Fibroblast of skin of left biceps (primary cell): Measurements from ENCODE around the gene EEF2K.
"Not testable (repeated sequence)": the region's sequence is repeated elsewhere in the genome, so short reads cannot be mapped to it uniquely, and the experiment has no call there.

Experiments
- DNase-seq, 2 experiments: peaks; one replicate each; pipeline ENCODE4 v3.0.0-alpha.2; 2013; ENCODE audit warnings: low read depth in 2 of 2

Gene EEF2K

DNA sequence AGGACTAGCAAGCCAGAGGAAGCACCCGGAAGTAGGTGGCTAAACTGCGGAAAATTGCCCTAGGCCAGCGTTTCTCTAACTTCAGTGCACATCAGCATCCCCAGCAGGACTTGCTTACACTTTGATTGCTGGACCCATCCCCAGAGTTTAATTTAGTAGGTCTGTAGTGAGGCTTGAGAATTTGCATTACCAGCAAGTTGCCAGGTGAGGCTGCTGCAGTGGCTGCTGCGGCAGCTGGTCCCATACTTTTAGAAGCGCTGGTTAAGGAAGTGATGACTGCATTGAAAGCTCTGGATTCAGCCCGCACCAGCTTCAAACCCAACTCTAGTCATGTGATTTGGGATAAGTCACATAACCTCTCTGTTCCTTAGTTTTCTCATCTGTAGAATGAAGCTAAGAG is 4.2 kb downstream of the EEF2K start:
- DNase-seq, result no peak

DNA sequence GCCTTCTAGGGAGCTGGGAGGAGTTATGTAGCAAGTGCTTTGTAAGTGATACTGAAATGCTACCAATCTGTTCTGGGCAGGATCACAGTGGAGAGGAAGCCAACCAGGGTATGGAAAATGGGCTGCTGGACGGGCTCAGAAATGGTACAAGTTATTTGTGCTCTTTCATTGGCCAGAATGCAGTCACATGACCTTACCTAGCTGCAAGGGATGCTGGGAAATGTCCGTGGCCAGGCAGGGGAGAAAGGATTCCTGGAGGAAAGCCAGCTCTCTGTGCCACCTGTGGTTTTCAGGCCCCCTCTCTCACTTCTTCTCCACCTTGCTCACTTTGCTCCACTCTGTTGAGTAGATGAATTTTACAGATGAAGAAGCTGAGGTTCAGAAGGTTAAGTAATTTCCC is 4.8 kb downstream of the EEF2K start:
- no peak for DNase-seq

DNA sequence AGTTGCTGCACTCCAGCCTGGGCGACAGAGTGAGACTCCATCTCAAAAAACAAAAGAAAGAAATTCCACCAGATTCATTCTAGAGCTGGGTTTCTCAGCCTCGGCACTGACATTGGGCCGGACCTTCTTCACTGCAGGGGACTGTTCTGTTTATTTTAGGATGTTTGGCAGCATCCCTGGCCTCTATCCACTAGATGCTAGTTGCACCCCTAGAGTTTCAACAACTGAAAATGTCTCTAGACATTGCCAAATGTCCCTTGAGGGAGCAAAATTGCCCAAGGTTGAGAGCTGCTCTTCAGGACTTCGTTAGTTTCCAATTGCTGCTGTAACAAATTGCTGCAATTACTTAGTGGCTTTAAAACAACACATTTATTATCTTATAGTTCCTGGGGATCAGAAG is 7.2 kb downstream of the EEF2K start:
- no peak for DNase-seq

DNA sequence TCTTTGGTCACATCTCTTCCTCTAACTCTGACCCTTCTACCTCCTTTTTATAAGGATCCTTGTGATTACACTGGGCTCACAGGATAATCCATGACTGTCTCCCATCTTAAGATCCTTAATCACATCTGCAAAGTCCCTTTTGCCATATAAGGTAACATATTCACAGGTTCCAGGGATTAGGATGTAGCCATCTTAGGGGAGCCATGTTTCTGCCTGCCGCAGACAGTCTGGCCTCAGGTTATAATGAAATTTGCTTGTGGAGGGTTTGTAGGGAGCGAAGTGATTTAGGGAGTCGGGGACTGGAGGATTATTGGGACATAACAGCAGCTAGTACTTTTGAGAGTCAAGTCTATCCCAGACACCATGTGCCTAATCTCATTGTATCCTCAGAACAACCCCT is 7.7 kb downstream of the EEF2K start:
- no peak for DNase-seq

DNA sequence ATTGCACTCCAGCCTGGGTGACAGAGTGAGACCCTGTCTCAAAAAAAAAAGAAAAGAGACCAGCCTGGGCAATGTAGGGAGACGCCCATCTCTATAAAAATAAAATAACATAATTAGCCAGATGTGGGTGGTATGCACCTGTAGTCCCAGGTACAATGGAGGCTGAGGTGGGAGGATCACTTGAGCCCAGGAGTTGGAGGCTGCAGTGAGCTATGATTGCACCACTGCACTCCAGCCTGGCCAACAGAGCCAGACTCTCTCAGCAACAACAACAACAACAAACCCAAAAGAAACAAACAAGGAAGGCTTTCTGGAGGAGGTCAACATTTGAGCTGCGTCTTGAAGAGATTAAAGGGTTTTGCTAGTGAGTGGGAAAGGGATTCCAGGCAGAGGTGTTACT is 8.3 kb downstream of the EEF2K start:
- DNase-seq, result no peak

DNA sequence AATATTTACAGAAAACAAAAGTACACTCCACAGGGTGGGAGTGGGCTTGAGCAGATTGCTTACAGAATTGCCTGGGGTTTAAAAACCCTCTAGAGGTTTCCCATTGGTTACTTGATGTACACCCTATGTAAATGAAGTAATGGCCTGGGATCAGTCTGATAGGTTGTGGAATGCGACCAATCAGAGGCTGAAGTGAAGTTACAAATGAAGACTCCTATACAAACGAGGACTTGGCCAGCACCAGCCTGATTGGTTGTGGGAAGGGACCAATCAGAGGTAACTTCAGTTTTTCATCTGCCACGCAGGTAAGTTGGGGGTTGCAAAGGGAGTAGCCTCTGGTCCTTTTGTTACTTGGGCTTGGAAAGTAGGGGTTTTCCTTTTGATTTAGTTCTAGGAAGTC is 8.8 kb downstream of the EEF2K start:
- DNase-seq, result no peak

DNA sequence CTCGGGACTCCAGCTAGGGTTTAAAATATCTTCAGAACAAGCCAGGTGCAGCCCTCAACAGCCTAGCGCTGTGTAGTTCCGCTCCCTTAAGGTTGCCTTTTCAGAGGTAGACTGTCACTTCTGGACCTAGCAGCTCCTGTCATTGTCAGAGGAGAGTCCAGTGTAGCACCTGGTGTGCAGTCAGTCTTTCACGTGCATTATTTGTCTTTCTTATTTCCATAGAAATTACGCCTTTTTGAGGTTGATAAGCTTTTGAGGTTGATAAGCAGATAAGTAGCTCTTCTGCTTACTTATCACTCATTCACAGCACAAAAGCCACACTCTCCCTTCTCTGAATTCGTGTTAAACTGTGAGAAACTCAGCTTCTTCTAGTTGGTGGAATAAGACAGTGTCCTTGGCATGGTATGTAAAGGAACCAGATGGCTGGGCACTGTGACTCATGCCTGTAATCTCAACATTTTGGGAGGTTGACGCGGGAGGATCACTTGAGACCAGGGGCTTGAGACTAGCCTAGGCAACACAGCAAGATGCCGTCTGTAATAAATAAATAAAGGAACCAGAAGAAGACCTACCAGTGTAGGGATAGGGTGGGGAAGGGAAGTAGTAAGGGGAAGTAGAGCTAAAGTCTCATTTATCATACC is 10.2 kb downstream of the EEF2K start:
- no peak for DNase-seq

DNA sequence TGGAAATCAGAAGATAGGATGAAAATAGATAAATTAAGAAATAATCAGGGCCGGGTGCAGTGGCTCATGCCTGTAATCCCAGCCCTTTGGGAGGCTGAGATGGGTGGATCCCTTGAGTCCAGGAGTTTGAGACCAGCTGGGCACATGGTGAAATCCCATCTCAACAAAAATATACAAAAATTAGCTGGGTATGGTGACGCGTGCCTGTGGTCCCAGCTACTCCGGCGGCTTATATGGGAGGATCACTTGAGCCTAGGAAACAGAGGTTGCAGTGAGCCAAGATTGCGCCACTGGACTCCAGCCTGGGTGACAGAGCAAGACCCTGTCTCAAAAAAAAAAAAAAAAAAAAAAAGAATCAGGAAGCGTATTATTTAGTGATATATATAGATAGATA is 10.8 kb downstream of the EEF2K start:
- not testable (repeated sequence) for DNase-seq

DNA sequence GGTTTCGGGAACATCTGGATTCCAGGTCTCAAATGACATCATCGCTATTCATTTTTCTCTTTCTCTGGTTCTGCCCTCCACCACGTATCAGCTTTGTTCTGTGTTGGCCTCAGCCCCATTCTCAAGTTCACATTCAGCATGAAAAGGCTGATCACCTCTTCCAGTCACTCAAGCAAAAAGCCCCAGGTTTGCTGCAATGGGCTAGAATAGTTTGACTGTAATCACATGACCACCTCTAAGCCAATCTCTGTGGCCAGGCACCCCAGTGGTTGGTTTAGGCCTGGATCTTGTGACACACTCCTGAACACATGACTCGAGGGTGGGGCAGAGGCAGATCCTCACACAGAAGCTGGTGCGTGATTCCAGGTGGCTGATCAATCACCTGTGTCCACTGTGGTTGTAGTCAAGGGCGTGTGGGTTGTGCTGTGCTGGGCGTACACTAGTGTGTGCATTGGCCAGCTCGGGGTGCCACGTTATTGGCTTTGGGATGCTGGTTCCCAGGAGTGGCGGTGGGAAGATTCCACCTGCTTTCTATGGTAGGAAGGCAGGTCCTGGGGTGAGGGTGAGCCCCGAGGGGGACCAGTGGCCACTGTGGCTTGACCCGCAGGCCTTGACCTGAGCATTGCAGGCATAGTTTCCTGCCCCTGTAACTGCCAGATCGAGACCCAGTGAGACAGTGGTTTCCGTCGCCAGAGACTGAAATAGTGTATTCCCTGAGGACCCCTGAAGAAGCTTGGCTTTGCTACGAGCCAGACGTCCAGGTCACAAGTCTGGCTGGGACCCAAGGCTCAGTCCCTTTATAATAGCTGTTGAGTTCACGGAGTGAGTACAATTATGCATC is 12.0 kb downstream of the EEF2K start:
- no peak for DNase-seq

DNA sequence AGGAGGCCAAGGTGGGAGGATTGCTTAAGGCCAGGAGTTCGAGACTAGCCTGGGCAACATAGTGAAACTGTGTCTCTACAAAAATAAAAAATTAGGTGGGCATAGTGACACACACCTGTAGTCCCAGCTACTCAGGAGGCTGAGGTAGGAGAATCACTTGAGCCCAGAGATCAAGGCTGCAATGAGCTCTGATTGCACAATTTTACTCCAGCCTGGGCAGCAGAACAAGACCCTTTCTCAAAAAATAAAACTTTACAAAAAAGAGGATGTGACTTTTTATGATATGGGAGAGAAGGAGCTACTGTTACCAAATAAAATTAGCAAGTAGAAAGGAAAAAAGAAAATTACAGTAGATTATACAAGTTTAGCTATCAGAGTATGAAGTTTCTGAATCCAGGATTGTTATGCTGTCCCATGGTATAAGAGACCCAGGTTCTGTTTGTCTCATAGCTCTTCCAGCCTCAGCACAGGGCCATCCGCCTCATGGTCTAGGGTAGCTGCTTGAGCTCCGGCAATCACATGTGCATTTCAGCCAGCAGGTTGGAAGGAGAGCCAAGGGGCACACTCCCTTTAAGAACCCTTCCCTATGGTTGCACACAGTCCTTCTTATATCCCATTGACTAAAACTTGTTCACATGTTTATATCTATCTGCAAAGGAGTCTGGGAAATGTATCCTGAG is 13.5 kb downstream of the EEF2K start:
- no peak for DNase-seq

DNA sequence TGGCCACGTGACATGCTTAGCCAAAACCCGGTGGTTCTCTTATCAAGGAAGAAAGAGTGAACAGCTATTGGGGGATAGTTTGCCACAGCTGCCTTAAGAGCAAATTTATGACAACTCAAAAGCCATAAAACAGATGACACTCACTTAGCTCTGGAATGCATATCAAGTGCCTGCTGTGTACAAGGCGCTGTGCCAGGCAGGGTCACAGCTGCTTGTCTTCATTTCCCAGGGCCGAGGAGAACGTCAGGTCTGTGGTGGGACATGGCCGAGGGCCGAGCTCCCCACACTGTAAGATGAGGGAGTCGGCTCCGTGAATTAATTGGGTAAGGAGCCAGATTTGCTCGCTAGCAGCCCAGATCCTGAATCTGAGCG is 14.0 kb downstream of the EEF2K start:
- DNase-seq, result no peak

DNA sequence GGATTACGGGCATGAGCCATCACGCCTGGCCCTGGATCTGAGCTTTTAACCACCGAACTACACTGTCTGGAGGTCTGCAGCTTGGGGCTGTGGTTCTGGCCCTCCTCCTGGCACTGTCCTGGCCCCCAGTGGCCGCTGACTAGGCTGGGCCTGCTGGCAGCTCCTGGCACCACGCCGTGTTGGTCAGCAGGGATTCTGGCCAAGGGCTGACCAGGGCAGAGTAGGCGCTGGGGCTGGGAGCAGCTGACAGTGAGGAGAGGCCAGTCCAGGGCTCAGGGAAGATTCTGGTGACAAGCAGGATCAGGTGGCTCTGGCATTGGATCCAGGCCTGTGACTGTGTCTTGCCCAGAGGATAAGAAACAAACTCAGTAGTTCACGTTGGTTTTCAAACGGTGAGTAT is 14.6 kb downstream of the EEF2K start:
- no peak for DNase-seq

DNA sequence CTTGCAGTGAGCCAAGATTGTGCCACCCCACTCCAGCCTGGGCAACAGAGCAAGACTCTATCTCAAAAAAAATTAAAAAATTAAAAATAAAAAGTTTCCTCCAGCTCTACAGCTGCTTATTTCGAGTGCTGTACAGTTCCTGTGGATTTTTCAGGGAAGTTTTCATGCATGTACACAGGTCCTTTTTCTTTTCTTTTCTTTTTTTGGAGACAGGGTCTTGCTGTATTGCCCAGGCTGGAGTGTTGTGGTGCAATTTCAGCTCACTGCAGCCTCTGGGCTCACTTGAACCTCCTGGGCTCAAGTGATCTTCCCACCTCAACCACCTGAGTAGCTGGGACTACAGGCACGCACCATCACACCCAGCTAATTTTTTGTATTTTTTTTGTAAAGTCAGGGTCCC is 15.9 kb downstream of the EEF2K start:
- no peak for DNase-seq

DNA sequence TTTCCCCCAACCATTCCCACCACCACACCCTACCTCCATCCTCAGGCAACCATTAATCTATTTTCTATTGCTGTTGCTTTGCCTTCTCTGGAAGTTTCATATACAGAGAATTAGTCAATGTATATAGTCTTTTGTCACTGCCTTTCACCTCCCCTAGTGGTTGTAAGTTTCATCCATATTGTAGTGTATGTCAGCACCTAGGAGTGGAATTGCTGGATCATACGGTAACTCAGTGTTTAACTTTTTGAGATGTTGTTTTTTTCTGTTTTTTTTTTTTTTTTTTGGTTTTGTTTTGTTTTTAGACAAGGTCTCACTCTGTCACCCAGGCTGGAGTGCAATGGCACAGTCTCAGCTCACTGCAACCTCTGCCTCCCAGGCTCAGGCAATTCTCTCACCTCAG is 16.9 kb downstream of the EEF2K start:
- no peak for DNase-seq

DNA sequence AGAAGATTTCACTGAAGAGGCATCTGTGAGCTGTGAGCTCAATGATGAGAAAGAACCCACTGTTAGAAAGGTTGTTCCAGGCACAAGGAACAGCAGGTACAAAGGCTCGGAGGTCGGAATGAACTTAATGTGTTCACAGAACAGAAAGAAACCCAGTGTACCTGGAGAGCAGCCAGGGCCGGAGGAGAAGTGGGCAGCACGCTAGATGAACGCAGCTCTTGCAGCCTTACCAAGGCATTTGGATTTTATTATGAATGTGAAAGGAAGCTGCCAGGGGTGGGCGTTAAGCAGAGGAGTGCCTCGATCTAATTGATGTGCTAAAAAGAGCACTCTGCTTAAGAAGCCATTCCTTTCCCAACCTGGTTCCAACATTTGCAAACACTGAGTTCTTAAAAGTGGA is 19.0 kb downstream of the EEF2K start:
- DNase-seq, result no peak

DNA sequence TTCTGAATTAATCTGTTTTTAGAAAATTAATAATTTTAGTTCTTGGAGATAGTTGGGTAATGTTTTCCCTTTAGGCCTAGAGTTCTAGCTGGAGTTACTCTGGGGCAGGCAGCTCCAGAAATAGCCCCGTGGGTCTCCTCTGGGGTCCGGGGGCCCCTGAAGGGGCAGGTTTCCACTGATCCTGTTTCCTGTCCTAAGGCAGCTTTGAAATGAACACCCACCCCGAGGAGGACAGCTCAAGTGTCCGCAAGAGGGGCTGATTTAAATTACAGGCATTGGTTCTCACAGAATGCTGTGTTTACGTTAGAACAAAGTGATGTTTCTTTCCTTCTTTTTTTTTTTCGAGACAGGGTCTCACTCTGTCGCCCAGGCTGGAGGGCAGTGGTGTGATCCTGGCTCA is 23.8 kb downstream of the EEF2K start:
- DNase-seq, result no peak

DNA sequence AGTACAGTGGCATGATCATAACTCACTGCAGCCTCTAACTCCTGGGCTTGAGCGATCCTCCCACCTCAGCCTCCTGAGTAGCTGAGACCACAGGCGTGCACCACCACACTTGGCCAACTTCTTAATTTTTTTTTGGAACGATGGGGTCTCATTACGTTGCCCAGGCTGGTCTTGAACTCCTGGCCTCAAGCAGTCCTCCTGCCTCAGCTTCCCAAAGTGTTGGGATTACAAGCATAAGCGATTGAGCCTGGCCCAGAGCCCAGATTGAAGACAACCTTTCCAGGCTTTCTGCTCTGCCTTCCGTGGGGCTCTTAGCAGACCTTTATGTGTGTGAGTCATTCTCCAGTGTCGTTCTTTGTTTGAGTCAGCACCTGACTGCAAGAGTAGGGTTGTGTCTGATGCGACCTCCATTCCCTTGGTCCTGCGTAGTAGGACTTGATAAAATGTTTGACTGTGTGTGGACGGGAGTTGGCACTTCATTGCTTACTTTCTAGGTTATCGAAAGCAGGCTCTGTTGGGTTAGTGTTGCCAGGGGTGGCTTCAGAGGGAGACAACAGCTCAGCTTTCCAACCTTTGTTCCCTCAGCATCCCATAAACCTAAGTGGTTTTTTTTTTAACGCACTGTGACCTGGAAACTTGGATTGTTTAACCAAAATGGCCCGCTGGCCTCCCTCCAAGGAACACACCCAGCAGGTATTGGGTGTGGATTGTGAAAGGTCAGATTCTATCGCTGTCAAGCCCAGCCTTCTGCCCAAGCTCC is 26.4 kb downstream of the EEF2K start:
- DNase-seq, result no peak

DNA sequence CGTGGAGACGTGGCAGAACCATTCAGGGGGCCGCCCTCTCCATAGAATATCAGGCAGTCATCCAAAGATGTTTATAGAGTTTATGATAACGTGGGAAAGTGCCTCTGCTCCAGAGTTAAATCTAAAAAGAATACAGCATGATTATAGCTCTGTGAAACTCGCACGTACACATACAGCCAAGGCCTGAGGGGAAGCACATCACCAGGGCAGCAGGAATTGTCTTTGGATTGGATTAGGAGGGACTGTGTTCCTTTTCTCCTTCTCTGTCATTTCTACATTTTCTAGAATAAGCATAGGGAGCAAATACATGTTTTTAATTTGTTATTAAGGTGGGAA is 26.9 kb downstream of the EEF2K start:
- DNase-seq, result no peak

DNA sequence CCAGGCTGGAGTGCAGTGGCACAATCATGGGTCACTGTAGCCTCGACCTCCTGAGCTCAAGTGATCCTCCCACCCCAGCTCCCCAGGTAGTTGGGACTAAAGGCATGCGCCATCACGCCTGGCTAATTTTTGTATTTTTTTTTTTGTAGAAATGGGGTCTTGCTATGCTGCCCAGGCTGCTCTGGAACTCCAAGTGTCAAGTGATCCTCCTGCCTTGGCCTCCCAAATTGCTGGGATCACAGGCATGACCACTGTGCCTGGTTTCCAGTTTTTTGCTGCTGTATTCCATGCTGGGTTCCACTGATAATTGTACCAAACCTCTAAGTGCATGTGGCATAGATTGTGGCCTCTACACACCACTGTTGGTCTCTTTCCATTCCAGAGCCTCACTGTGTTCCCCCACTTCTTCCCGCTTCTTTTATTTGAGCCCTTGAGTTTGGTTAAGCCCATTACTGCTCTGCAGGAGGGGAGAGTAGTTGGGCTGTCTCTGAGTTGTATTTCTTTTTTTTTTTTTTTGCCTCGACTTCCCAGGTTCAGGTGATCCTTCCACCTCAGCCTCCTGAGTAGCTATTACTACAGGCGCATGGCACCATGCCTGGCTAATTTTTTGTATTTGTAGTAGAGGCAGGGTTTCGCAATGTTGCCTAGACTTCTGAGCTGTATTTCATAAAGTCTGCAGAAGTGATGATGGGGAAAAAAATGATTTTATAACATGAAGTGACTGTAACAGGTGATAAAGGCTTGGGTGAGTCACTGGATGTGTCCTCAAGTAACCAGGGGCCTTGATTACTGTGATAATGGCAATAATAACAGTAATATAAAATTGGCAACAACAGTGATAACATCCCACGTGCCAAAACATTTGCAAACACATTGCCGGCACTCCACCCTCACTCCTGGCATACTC is 30.0 kb downstream of the EEF2K start:
- DNase-seq, result no peak

DNA sequence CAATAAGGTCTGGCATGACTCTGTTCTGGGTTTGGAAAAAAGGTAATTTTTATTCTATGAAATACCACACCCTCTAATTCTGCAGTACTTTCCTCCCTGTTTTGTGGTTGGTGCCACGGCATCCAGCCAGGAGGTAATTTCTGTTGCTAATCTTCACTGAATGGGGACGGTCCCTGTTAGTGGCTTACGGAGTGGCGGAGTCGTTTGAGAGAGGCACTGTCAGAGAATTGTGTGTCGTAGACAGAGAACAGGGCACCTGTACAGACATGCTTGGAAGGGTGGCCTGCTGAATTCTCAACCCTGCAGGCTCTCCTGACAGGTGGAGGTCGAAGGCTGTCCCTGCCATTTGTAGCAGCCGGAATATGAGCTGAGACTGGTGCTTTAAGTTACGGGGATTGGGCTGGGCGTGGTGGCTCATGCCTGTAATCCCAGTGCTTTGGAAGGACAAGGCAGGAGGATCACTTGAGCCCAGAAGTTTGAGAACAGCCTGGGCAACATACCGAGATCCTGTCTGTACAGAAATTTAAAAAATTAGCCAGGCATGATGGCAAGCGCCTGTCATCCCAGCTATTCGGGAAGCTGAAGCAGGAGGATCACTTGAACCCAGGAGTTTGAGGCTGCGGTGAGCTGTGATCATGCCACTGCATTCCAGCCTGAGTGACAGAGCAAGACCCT is 33.2 kb downstream of the EEF2K start:
- DNase-seq, result no peak
